Ectodermal cell (in vitro differentiated cells): Measurements from ENCODE around the gene QPRT. TPM values are rescaled to one million over a fixed set of nuclear protein-coding genes. Genes with fewer than 3 reads are reported as not detected.
A peak's percentile ranks its signal among the peaks of the same experiment; 100 is the strongest.
"Not testable (repeated sequence)": the region's sequence is repeated elsewhere in the genome, so short reads cannot be mapped to it uniquely, and the experiment has no call there.

Source experiments
- H3K27ac ChIP-seq: 2 replicates; pipeline ENCODE4 v1.7.0; 2013; ENCODE audit warnings: mild to moderate bottlenecking, low read depth, low read length; ENCODE audit not compliant: insufficient read depth, poor library complexity, severe bottlenecking
- H3K27me3 ChIP-seq: 2 replicates; pipeline ENCODE4 v1.7.0; 2013; ENCODE audit warnings: mild to moderate bottlenecking, low read length; ENCODE audit not compliant: insufficient read depth, control insufficient read depth, poor library complexity, severe bottlenecking
- H3K36me3 ChIP-seq: one replicate; pipeline ENCODE4 v1.7.0; 2013; ENCODE audit warnings: low read length; ENCODE audit not compliant: control insufficient read depth, insufficient read depth
- H3K4me1 ChIP-seq: one replicate; pipeline ENCODE4 v1.7.0; 2013; ENCODE audit warnings: low read length; ENCODE audit not compliant: control insufficient read depth, insufficient read depth
- H3K4me3 ChIP-seq: 2 replicates; pipeline ENCODE4 v1.7.0; 2013; ENCODE audit warnings: low read depth, low read length, control low read depth; ENCODE audit not compliant: insufficient read depth
- H3K9me3 ChIP-seq: 2 replicates; pipeline ENCODE4 v1.7.0; 2013; ENCODE audit warnings: mild to moderate bottlenecking, low read length, moderate library complexity; ENCODE audit not compliant: control insufficient read depth
- WGBS, 2 experiments: methylation state at CpG; one replicate each; pipeline ENCODE4 v1.1.7; 2013; ENCODE audit warnings: missing lambda C conversion rate in 2 of 2; 5-methylcytosine and 5-hydroxymethylcytosine counted together
- polyA plus RNA-seq, 4 experiments: library from polyadenylated mRNA; stranded (reverse); fragments of 50-300 nt; gene quantifications; one replicate each; pipeline ENCODE4 v1.2.3, GENCODE V29; 2013

The QPRT gene
- 147 TPM for polyA plus RNA-seq (2013, experiment 1 of 4)
- 153 TPM for polyA plus RNA-seq (2013, experiment 2 of 4)
- 125 TPM for polyA plus RNA-seq (2013, experiment 3 of 4)
- polyA plus RNA-seq (2013, experiment 4 of 4): 141 TPM

GRCh38 chr16:29678691-29679267 lies at the start of gene QPRT:
Gene QPRT, plus strand, starts transcription at chr16:29679180. Its CDS starts 18 bp downstream, at chr16:29679198.
- H3K27ac ChIP-seq: peak within 1 kb of the TSS; percentile 98
- H3K36me3 ChIP-seq: no peaks in the 10 kb centered on the region
- 38 to 40% methylated on average over 5 of the region's 5 CpGs for WGBS, 2 experiments
- peaks cover 4% of the 10 kb centered on the region for H3K4me1 ChIP-seq
- no peaks in the 10 kb centered on the region for H3K27me3 ChIP-seq
- no peaks in the 10 kb centered on the region for H3K9me3 ChIP-seq
- H3K4me3 ChIP-seq: peak within 1 kb of the TSS; percentile 54

- 92 to 93% methylated on average over 10 of the region's 10 CpGs for WGBS, 2 experiments
- H3K9me3 ChIP-seq, H3K27ac ChIP-seq, H3K27me3 ChIP-seq, H3K36me3 ChIP-seq, H3K4me3 ChIP-seq, H3K4me1 ChIP-seq: not testable (repeated sequence)
Measured at GRCh38 chr16:29629318-29629717, 49.7 kb upstream of the QPRT start.

GRCh38 chr16:29631658-29632057 lies 47.3 kb upstream of the QPRT start:
- H3K9me3 ChIP-seq, H3K4me3 ChIP-seq, H3K36me3 ChIP-seq, H3K4me1 ChIP-seq, H3K27ac ChIP-seq, H3K27me3 ChIP-seq: not testable (repeated sequence)
- 59 to 66% methylated on average over 17 to 20 of the region's 20 CpGs for whole genome bisulfite sequencing, 2 experiments

- not testable (repeated sequence) for H3K27me3 ChIP-seq, H3K4me1 ChIP-seq, H3K9me3 ChIP-seq, H3K4me3 ChIP-seq, H3K36me3 ChIP-seq, H3K27ac ChIP-seq
- 84 to 85% methylated on average over 15 of the region's 16 CpGs for WGBS, 2 experiments
Measured at GRCh38 chr16:29635902-29636301, 43.1 kb upstream of the QPRT start.

GRCh38 chr16:29636368-29636767 lies 42.6 kb upstream of the QPRT start:
- not testable (repeated sequence) for H3K4me1 ChIP-seq, H3K4me3 ChIP-seq, H3K36me3 ChIP-seq, H3K9me3 ChIP-seq, H3K27me3 ChIP-seq, H3K27ac ChIP-seq
- WGBS, 2 experiments: 40% methylated on average over 1 of the region's 5 CpGs; no CpG with 5 or more reads in 1 of the 2 experiments

GRCh38 chr16:29638751-29639150 lies 40.2 kb upstream of the QPRT start:
- not testable (repeated sequence) for H3K9me3 ChIP-seq, H3K4me1 ChIP-seq
- 89 to 91% methylated on average over 8 of the region's 8 CpGs for WGBS, 2 experiments

GRCh38 chr16:29641561-29641960 lies 37.4 kb upstream of the QPRT start:
- Histone ChIP-seq H3K27ac (no peak overlapping the region), H3K9me3 (no peaks in the 10 kb centered on the region), H3K27me3 (no peaks in the 10 kb centered on the region), H3K36me3 (no peaks in the 10 kb centered on the region), H3K4me1 (no peaks in the 10 kb centered on the region), H3K4me3 (no peak overlapping the region)
- 89 to 94% methylated on average over 3 of the region's 3 CpGs for WGBS, 2 experiments

More at GRCh38 chr16:29638751-29639150, 40.2 kb upstream of the QPRT start:
- H3K4me3 ChIP-seq, H3K36me3 ChIP-seq, H3K27me3 ChIP-seq, H3K27ac ChIP-seq: not testable (repeated sequence)

- Histone ChIP-seq H3K4me3 (no peak overlapping the region), H3K36me3 (no peaks in the 10 kb centered on the region)
- WGBS, 2 experiments: 92 to 93% methylated on average over 7 of the region's 7 CpGs
Measured at GRCh38 chr16:29643596-29643995, 35.4 kb upstream of the QPRT start.

GRCh38 chr16:29644338-29644857 lies 34.6 kb upstream of the QPRT start:
- H3K27ac ChIP-seq: no peak overlapping the region
- 90 to 91% methylated on average over 9 of the region's 9 CpGs for WGBS, 2 experiments

More at GRCh38 chr16:29643596-29643995, 35.4 kb upstream of the QPRT start:
- Histone ChIP-seq H3K9me3 (no peaks in the 10 kb centered on the region), H3K4me1 (no peaks in the 10 kb centered on the region), H3K27ac (no peak overlapping the region), H3K27me3 (no peaks in the 10 kb centered on the region)

GRCh38 chr16:29644973-29645693 lies 33.8 kb upstream of the QPRT start:
- 91 to 96% methylated on average over 4 of the region's 4 CpGs for WGBS, 2 experiments
- Histone ChIP-seq H3K4me3 (no peak overlapping the region), H3K4me1 (peaks cover 7% of the 10 kb centered on the region), H3K36me3 (no peaks in the 10 kb centered on the region), H3K9me3 (no peaks in the 10 kb centered on the region), H3K27me3 (no peaks in the 10 kb centered on the region), H3K27ac (no peak overlapping the region)

More at GRCh38 chr16:29644338-29644857, 34.6 kb upstream of the QPRT start:
- no peaks in the 10 kb centered on the region for H3K36me3 ChIP-seq
- H3K27me3 ChIP-seq: no peaks in the 10 kb centered on the region
- H3K4me3 ChIP-seq: no peak overlapping the region
- peaks cover 2% of the 10 kb centered on the region for H3K4me1 ChIP-seq
- H3K9me3 ChIP-seq: no peaks in the 10 kb centered on the region
